Measurements from ENCODE around the gene CHCHD3.

- TF ChIP-seq CTCF (IDR thresholded peaks at IDR 0.05; ENCODE audit: poor library complexity), result no peak
- no peak for TF ChIP-seq EZH2 (IDR thresholded peaks at IDR 0.05; ENCODE audit: borderline replicate concordance)
These were observed 27.6 kb downstream of the CHCHD3 start for GRCh38 chr7:133054162-133054840.

Measured in hepatocyte (in vitro differentiated cells).